Kidney glomerular epithelial cell (primary cell): ENCODE results near the gene IFNG-AS1.
A peak's percentile ranks its signal among the peaks of the same experiment; 100 is the strongest.

Source experiments
- DNase-seq: peaks from one replicate; lab custom pipeline; 2025; lab: John Stamatoyannopoulos, UW

Gene IFNG-AS1

DNA sequence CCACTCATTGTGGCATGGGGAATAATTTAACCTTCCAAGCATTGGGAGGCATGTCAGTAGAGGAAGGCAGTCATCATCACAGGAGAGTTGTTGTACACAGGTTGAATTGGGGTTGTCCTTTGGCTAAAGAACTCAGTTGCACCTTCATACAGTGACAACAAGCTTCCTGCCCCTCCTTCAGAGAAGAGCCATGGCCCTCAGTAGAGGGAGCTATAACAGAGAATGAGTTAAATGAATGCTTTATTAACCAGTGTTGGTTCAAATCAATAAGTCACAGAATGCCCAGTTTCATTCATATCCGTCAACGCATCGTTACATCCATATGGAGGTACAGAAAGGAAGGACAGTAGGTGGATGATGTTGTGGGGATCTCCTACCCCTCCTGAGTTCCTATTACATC lies 4.8 kb downstream of the IFNG-AS1 start:
- DNase-seq, result no peak

DNA sequence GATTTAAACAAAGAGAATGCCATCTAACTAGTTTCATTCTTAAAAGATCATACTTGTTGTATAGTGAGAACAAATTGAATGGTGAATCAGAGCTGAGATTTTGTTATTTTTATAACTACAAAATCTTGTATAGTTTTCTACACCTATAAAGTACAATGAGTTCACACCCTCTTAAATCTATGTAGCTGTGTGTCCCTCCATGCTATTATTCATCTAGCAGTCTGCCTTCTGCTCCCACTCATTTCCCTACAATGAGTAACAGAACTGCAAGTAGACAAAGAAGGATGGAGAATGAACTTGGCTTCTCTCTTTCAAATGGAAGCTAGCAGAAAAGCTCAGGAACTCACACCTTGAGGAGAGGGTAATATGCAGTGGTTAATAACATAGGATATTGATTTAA lies 7.1 kb downstream of the IFNG-AS1 start:
- peak; percentile 6 for DNase-seq

DNA sequence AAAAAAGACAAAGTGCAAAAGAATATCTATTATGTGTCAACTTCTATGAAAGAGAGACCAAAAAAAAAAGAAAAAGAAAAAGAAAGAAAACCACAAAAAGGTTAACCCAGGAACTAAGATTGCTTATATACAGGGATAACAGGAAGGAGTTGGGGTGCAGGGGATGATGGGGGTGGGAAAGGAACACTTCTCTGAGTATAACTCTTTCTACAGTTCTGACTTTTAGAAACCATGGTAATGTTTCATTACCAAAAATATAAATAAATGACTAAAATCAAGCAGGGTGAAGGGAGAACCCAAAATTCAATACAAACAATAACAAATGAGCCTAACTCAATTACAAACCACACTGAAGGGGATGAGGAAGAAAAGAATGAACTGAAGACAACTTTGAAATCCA lies 9.1 kb downstream of the IFNG-AS1 start:
- DNase-seq, result no peak

DNA sequence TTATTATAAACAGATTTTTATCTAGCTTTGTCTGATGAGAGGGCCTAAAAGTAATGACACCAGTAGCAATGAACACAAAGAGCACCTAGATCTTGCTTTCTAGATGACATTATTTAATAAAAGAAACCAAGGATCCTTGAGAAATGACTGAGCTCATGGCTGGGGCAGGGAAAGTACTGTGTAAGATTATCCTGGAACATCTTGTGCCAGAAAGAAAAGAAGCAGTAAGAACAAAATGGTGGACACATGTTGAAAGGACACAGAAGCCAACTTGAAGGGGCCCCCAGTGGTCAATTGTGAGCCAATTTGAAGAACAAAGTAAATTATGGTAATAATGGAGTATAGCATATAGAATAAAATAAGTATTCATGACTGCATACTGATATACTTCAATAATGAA lies 10.0 kb downstream of the IFNG-AS1 start:
- no peak for DNase-seq

DNA sequence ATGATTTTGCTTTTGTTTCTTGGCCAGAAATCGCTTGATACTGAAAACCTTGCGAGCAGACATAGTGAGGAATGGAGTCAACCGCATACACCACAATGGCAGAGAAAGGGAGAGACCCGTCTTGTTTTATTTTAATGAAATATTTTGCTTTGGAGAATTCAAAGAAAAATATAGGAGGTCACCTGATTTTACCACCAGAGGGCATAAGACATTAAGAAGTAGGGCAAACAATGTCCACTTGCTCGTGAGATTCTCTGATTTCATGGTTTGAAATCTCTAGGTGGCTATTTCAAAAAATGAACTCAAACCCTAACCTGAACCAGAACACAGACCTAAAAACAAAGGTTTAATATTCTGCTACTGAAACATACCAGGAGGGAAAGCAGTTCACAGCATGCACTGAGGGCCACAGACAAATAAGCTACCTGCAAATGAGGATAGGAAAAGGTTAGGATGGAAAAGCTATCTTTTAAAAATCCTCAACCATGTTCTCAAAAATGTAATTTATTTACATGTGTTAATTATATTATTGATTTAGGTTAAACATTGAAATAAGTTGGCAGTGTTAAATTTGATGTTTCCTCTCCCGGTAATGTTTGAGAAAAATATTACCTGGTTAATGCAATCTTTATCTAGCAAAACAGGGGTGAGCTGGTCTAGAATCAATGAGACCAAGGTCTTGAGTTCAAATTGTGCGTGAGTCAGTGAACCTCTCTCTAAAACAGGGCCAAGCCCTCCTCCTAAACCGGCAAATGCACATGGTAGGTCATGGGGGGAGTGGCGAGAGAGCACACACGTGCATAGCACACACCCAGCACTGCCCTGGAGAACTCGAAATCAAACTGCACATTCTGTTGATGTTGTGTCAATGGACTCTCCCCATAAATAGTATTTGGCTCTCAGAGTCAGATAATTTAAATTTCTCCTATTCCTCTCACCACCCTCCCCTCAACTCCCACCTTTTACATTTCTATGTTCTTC lies 12.5 kb downstream of the IFNG-AS1 start:
- peak; percentile 10 for DNase-seq

DNA sequence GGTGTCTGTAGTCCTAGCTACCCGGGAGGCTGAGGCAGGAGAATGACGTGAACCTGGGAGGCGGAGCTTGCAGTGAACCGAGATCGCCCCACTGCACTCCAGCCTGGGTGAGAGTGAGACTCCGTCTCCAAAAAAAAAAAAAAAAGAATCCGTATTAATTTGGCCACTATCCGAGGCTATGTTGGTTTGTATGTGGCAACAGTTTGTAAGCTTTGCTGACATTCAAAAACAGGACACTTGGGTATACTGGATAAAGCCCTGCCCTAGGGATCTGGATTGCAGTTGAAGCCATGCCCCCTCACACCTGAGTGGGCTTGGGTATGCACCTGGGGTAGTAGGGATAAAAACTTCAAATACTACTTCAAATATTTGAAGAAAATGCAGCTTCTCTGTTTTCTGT lies 14.5 kb downstream of the IFNG-AS1 start:
- DNase-seq, result no peak

DNA sequence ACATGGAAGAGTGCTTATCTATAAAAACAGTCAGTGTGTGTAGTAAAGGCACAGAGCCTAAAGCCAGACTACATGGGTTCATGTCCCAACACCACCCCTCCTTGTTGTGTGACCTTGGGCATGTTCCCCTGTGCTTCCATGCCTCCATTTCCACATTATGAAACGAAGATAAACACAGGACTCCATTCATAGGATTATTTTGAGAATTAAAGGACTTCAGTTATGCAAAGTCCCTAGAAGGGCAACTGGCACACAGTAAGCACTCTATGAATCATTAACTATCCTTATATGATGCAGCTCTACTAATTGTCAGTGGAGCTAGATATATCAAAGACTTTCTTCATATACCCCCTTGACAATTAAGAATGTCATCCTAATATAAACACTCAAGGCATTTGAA lies 17.8 kb downstream of the IFNG-AS1 start:
- peak; percentile 4 for DNase-seq

DNA sequence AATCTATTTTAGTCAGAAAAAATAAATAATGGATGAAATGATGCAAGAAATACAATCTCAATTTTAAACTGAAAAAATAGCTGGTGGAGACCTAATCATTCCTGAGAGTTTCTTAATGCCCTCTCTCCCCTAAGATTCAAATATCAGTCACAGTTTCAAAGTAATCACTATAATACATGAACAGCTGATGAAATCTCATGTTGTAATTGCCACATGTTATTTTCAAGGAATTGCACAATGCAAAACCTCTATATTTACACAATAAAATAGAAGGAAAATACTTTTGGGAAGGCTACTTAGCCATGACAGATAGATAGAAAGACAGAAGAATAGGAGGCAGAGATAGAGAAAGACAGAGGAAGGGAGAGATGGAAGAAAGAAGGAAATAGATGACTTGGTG lies 18.2 kb downstream of the IFNG-AS1 start:
- no peak for DNase-seq

DNA sequence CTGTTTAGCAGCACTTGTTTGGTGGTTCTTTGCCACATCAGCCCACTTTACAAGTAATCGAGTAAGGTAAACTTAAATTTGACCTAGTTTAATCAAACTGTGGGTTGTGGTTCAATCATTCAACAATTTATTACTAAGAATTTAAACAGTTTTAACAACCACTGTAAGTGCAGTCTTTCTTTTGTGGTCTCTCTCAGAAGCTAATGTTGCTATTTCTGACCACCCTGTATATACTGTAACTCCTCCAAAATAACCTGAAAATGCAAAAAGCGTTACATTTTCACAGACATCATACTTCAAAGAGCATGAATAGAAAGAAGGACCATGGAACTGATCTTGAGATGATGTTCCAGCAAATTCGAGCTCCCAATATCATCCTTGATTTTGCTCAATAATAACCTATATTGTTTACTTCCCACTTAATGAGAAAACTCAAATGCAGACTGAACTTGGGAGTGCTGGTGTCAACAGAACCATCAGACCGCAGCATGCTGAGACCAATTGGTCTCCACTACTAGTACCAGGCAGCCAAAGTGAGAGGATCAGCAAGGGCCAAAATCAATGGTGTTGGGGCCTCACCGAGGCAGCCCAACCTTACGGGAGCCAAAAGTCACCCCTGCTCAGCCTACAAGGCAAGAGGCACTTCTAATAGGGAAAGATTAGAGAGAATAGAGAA lies 22.1 kb downstream of the IFNG-AS1 start:
- DNase-seq, result no peak

DNA sequence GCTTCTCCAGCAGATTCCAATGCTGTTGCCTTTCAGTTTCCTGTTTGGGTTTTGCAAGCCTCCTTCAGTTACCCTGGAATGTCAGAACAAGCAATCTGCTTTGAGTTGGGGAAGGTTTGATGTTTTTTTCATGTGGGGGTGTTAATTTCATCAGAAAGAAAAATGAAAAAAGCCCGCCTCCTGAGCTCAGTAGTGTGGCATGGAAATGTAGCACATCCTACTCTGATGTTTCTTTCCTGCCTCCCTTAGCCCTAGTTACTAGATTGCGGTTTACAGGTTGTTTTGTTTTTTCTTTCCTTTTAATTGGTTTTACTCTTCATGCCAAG lies 22.6 kb downstream of the IFNG-AS1 start:
- no peak for DNase-seq

DNA sequence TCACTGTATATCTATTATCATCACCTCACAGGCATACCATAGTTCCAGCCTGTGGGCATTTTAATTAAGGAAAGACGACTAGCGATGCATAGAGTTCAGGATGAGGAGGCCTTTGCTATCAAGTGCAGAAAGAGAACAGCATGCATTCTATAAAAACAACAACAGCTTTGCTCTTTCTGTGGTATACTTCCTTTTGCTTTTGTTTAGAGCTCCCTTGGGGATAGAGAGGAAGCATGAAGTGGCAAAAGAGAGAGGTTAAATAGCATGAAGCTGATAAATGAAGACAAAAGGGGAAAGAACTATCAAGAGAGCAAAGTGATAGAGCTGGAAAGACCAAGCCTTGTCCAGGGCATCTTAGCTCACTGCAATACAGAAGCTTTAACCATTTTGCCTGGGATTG lies 23.5 kb downstream of the IFNG-AS1 start:
- no peak for DNase-seq

DNA sequence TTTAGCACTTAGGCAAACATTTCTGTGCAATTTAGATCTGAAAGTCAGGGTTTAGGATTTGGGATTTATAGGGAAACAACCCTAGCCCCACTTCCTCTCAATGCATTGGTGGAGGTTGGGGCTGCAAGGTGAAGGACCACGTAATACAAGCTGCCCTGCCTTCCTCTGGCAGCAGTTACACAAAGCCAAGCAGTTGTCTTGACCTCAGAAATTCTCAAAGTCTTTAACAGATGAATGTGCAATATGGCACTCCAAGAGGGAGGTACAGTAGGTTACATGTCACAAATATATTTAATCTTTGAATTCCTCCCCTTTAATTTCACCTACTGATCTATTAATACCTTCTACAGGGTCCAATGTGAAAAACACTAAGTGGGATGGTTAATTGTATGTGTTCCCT lies 23.9 kb downstream of the IFNG-AS1 start:
- DNase-seq, result no peak

DNA sequence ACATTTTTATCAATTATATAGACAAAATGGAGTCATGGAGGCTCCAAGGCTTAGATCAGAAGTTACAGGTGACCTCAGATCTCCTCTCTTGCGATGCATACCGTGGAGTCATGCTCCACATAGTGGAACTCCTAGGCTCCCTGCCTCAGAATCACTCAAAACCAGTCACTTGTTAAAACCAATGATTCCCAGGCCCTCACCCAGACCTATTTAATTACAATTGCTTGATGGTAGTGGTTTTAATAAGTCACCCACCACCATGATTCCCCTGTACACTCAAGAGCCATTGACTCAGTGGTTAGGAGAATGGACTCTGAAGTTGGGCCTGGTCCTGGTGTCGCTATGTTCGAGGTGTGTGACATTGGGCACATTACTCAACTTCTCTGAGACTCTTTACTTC lies 26.9 kb downstream of the IFNG-AS1 start:
- no peak for DNase-seq

DNA sequence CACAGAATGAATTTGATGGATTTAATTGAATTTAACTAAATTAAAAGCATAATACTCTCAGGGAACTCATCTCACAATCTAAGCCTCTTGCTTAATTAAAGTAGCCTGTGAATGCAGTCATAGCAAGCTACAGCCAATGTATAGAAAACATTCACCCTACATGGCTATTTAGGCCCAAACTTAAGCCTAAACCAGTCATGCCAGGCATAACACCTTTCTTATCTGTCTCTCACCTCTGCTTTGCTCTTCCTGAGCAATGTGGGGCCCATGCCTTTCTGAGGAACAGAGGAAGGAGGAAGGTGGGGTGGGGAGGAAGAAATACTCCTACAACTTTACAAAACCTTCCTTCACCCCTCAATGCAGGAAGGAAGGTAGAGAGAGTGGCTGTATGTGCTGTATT lies 29.1 kb downstream of the IFNG-AS1 start:
- no peak for DNase-seq

DNA sequence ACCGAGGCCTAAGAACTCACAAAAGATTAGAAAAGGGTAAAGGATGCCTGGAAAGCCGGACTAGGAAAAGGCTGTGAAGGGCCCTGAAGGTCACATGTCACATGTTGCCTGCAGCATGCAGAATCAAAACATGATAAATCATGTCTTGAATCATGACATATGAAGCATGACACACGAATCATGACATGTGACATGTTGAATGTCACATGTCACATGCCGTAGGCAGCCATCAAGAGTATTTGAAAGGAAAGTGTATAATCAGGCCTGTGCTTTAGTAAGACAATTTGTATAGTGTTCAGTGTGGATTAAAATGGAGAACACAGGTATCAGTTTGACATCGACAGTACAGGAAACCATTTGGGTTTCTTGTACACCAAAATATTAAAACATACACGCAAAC lies 30.8 kb downstream of the IFNG-AS1 start:
- no peak for DNase-seq

DNA sequence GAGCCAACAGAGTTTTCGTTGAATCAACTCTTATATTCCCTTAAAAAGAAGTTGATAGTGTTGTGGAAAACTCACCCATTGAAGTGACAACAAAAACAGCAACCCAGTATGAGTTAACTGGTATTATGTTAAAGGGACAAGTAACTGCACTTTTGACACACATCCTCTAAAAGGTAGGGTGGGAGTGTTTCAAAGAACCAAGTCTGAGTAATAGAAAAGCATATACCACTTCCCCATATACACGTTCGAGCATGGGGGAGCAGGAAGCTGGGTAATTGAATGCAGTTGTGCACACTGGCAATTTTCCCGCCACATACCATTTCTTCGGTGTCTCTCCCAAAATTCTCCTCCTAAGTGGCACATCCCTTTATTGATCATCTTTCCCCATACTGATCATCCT lies 31.5 kb downstream of the IFNG-AS1 start:
- DNase-seq, result no peak

DNA sequence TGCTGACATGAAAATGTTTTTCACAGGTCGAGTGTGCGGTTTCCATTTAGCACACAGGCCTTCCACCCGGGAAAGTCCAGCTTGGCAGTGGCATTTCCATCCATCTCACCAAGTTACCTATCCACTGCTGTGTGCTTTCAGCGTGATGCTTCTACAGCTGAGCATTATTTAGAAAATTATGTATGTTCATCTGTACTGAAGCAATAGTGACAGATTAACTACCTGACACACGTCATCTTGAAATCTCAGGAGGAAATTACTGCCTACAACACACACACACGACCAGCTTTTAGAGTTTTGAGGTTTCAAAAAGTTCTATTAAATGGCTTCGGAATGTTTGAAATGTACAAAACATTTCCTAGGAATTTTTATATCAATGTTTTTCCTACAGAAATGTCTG lies 39.4 kb downstream of the IFNG-AS1 start:
- no peak for DNase-seq

DNA sequence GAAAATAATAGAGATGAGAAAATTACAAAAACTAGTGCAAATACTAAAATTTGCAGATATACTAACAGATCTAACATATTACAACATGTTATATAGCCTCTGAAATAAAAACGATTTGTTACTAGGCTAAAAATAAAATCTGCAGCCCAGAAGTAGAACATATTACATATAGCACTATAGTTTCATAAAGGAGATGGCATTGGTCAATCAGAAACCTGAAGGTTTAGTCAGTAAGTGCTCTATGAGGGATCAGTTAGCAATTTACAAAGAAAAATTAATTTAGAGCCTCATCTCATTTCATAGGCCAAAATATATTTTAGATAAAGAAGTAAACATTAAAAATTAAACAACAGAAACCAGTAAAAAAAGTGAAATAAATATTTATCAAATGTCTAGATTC lies 41.0 kb downstream of the IFNG-AS1 start:
- no peak for DNase-seq

DNA sequence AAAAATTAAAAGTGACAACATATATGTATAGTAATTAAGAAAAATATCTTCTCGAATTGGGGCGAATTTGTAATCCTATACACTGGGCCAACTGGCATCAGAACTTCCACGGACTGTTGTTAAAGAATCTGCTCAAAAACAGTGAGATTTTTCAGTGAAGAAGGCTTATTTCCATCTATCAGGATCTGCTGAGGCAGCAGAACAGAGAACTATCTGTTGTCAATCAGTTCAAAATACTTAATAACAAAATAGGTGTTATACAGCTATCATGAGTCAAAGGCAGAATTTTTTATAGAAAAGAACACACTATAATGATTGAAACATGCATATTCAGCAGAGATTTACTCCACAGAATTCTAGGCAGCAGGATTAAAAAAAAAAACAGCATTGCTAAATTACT lies 41.9 kb downstream of the IFNG-AS1 start:
- DNase-seq, result no peak

DNA sequence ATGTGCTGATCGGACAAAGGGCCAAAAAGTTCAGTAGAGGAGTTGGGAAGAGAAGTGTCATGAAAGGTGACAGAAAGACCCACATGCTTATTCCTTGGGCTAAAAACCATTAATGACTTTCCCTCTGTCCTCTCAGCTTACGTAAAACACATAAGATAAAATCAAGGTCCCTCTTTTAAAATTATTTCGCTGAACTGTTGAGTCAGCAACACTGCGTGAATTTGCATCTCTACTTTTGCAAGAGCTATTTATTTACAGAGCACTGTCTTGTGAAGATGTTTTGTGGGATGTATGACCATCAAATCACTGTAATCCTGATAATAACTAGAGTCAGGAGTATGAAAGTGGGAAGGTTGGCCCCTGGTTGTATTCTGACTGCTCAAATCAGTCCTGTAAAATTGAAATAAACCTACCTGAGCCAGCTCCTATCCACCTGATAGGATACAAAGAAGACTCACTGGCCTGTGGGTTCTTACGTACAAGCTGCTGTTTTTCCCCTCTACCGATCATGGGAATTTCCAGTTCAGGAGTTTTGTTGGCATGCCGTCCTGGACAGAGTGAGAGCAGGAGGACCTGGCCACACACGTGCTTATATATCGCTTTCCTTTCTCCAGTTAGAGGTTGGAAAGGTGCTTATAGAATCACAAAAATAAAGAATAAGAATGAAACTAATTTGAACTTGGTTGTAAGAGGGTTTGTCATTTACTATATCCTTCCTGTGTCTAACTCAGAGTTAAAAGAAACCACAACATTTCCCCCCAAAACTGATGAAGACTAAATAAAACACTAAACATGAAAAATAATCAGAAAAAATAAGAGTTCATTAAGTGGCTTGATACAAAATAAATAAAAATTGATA lies 42.9 kb downstream of the IFNG-AS1 start:
- peak; percentile 38 for DNase-seq

DNA sequence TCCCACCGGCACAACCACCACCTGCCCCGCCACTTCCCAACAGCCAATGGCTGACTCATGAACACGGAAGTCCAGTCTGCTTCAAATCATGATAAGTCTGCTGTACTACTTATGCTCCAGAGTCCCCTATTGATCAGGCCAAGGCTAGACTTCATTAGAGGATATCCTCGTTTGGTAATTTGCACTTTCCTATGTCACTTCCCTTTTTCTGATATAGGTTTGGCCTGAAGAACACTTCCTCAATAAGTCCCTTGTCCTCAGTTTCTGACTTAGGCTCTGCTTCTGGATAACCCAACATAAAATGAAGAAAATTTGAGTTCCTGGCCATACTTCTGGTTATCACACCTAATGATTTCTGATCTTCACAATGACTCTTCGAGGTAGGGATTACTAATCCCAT lies 45.3 kb downstream of the IFNG-AS1 start:
- no peak for DNase-seq

DNA sequence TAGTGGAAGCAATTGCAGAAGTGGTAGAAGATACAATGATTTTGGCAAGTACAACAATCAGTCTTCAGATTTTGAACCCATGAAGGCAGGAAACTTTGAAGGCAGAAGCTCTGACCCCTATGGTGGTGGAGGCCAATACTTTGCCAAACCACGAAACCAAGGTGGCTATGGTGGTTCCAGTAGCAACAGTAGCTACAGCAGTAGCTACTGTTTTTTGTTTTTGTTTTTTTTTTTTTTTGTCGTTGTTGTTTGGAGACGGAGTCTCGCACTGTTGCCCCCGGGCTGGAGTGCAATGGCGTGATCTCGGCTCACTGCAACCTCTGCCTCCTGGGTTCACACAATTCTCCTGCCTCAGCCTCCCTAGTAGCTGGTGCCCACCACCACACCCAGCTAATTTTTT lies 47.4 kb downstream of the IFNG-AS1 start:
- DNase-seq, result no peak
